ENCODE measurements around the gene NFE2L2.

GRCh38 chr2:177312562-177312961, 48.0 kb upstream of the NFE2L2 start:
- TF ChIP-seq CTCF (optimal IDR thresholded peaks at IDR 0.05 in 1 of 3, IDR thresholded peaks at IDR 0.05 in 1 of 3, conservative IDR thresholded peaks at IDR 0.05 in 1 of 3; ENCODE audit: extremely low read depth in 1 of 3, insufficient read depth in 2 of 3, low read length in 3 of 3) (no peak), EZH2 (IDR thresholded peaks at IDR 0.05; ENCODE audit: low read length) (no peak)
